ENCODE measurements around the gene RNF135. TPM values are rescaled to one million over a fixed set of nuclear protein-coding genes. Genes with fewer than 3 reads are reported as not detected.
A peak's percentile ranks its signal among the peaks of the same experiment; 100 is the strongest.
"Not testable (repeated sequence)": the region's sequence is repeated elsewhere in the genome, so short reads cannot be mapped to it uniquely, and the experiment has no call there.

Gene RNF135
- total RNA-seq, 1 experiment from 2014 or later: 11.2 TPM

DNA sequence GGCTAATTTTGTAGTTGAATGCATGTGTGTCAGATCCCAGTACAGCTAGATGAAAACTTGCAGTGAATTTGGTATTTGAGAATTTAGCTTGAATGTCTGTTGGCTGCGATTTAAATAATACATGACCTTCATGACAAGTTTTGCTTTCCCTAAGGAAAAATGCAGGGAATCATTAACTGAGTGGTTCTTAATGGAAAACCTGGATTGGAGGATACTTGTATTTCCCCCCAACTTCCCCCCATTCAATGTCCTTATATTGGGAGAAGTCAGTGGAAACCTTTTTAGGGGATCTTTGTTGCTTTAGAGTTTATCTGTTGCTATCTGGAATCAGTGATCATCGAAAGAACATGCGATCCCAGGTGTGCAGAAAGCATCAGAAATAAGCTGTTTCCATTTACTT, 39.2 kb downstream of the RNF135 start:
- H3K79me2 ChIP-seq (ENCODE audit: insufficient read depth, low read length); H2AFZ ChIP-seq (ENCODE audit: low read depth, low read length, poor library complexity, severe bottlenecking); H3K9me2 ChIP-seq (ENCODE audit: insufficient read depth); intact Hi-C loops (cut with micrococcal nuclease); H3K4me1 ChIP-seq (ENCODE audit: control insufficient read depth in 1 of 2, insufficient read depth in 2 of 2, low read length in 2 of 2); RAD21 ChIA-PET (ENCODE audit: low non-redundant PET in 1 of 2, low total read pairs in 2 of 2, uncharacterized antibody in 2 of 2, unreplicated experiment in 2 of 2); CTCF ChIA-PET; DNase-seq (ENCODE audit: low read depth, low spot score); H4K20me1 ChIP-seq (ENCODE audit: insufficient read depth); H3K4me3 ChIP-seq (replicated peaks in 1 of 2; ENCODE audit: low read depth in 1 of 2, low read length in 2 of 2); H3K4me2 ChIP-seq (ENCODE audit: low read length); H3K9me3 ChIP-seq (ENCODE audit: control insufficient read depth in 1 of 2, insufficient read depth in 1 of 2, low read depth in 1 of 2, low read length in 2 of 2); H3K27ac ChIP-seq (ENCODE audit: low read depth, low read length); POLR2A ChIA-PET; H3K27me3 ChIP-seq (ENCODE audit: insufficient read depth, low read length); H3K9ac ChIP-seq (ENCODE audit: low read length); H3K36me3 ChIP-seq (ENCODE audit: control insufficient read depth in 1 of 2, insufficient read depth in 2 of 2, low read length in 2 of 2); ATAC-seq; BruUV-seq (replicated peaks): not testable (repeated sequence)

DNA sequence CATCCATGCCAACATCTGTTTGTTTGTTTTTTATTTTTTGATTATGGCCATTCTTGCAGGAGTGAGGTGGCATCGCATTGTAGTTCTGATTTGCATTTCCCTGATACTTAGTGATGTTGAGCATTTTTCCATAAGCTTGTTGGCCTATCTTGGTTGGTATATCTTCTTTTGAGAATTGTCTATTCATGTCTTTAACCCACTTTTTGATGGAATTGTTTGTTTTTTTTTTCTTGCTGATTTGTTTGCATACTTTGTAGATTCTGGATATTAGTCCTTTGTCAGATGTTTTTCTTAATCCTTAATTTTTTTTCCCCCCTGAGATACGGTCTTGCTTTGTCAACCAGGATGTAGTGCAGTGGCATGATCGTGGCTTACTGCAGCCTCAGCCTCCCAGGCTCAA, 43.0 kb downstream of the RNF135 start:
- H3K9ac ChIP-seq (ENCODE audit: low read length): no peak overlapping the region
- intact Hi-C loops (cut with micrococcal nuclease): no loop called here
- H3K27me3 ChIP-seq (ENCODE audit: insufficient read depth, low read length): no peaks in the 10 kb centered on the region
- H2AFZ ChIP-seq (ENCODE audit: low read depth, low read length, poor library complexity, severe bottlenecking): no peak overlapping the region
- no peak overlapping the region for H3K27ac ChIP-seq (ENCODE audit: low read depth, low read length)
- H3K9me3 ChIP-seq (ENCODE audit: control insufficient read depth in 1 of 2, insufficient read depth in 1 of 2, low read depth in 1 of 2, low read length in 2 of 2): no peaks in the 10 kb centered on the region
- H3K4me1 ChIP-seq (ENCODE audit: control insufficient read depth in 1 of 2, insufficient read depth in 2 of 2, low read length in 2 of 2): no peaks in the 10 kb centered on the region
- no peak overlapping the region for H3K4me3 ChIP-seq (replicated peaks in 1 of 2; ENCODE audit: low read depth in 1 of 2, low read length in 2 of 2)
- H3K4me2 ChIP-seq (ENCODE audit: low read length): no peak overlapping the region
- CTCF ChIA-PET: interaction anchor here (1.7 kb wide), 1 partner anchor 200 kb away, joined by 8 read pairs; no protein-coding TSS in a partner anchor
- H3K79me2 ChIP-seq (ENCODE audit: insufficient read depth, low read length): no peaks in the 10 kb centered on the region
- H3K36me3 ChIP-seq (ENCODE audit: control insufficient read depth in 1 of 2, insufficient read depth in 2 of 2, low read length in 2 of 2): no peaks in the 10 kb centered on the region
- no peak for TF ChIP-seq ZNF274 (IDR thresholded peaks at IDR 0.05; ENCODE audit: low read depth, low read length)
- TF ChIP-seq, protein P1, sequence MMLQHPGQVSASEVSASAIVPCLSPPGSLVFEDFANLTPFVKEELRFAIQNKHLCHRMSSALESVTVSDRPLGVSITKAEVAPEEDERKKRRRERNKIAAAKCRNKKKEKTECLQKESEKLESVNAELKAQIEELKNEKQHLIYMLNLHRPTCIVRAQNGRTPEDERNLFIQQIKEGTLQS (IDR thresholded peaks at IDR 0.05): no peak
- TF ChIP-seq SP1 (IDR thresholded peaks at IDR 0.05; ENCODE audit: low read depth): no peak
- H3K9me2 ChIP-seq (ENCODE audit: insufficient read depth): no peaks in the 10 kb centered on the region
- no peak for ATAC-seq
- DNase-seq (ENCODE audit: low read depth, low spot score): no peak
- no TSS peak for BruUV-seq (replicated peaks)
- H4K20me1 ChIP-seq (ENCODE audit: insufficient read depth): no peaks in the 10 kb centered on the region
- POLR2A ChIA-PET: no interaction called here
- RAD21 ChIA-PET (ENCODE audit: low non-redundant PET in 1 of 2, low total read pairs in 2 of 2, uncharacterized antibody in 2 of 2, unreplicated experiment in 2 of 2): interaction anchor here in 1 of 2 experiments (1.3 kb wide), 1 partner anchor 48 kb away, joined by 3 read pairs; no protein-coding TSS in a partner anchor

DNA sequence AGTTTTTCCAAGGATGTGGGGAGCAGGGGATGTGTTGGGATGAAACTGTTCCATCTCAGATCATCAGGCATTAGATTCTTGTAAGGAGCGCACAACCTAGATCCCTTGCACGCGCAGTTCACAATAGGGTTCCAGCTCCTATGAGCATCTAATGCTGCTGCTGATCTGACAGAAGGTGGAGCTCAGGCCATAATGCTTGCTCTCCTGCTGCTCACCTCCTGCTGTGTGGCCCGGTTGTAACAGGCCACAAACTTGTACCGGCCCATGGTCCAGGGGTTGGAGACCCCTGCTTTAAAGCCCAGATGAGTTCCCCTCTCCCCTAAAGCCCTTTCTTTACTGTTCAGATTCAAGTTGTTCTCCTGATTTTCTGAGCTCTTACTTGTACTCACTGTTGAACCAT, 44.8 kb downstream of the RNF135 start:
- ChIA-PET RAD21 (ENCODE audit: low non-redundant PET in 1 of 2, low total read pairs in 2 of 2, uncharacterized antibody in 2 of 2, unreplicated experiment in 2 of 2) (no interaction called here), CTCF (no interaction called here), POLR2A (no interaction called here)
- H2AFZ ChIP-seq (ENCODE audit: low read depth, low read length, poor library complexity, severe bottlenecking): no peak overlapping the region
- H3K79me2 ChIP-seq (ENCODE audit: insufficient read depth, low read length): no peaks in the 10 kb centered on the region
- no peaks in the 10 kb centered on the region for H3K9me2 ChIP-seq (ENCODE audit: insufficient read depth)
- DNase-seq (ENCODE audit: low read depth, low spot score) (no peak), ATAC-seq (no peak)
- intact Hi-C loops (cut with micrococcal nuclease): no loop called here
- H3K4me3 ChIP-seq (replicated peaks in 1 of 2; ENCODE audit: low read depth in 1 of 2, low read length in 2 of 2): no peak overlapping the region
- no peaks in the 10 kb centered on the region for H3K9me3 ChIP-seq (ENCODE audit: control insufficient read depth in 1 of 2, insufficient read depth in 1 of 2, low read depth in 1 of 2, low read length in 2 of 2)
- H3K4me1 ChIP-seq (ENCODE audit: control insufficient read depth in 1 of 2, insufficient read depth in 2 of 2, low read length in 2 of 2): no peaks in the 10 kb centered on the region
- H3K27me3 ChIP-seq (ENCODE audit: insufficient read depth, low read length): no peaks in the 10 kb centered on the region
- H3K9ac ChIP-seq (ENCODE audit: low read length): no peak overlapping the region
- no peaks in the 10 kb centered on the region for H4K20me1 ChIP-seq (ENCODE audit: insufficient read depth)
- H3K36me3 ChIP-seq (ENCODE audit: control insufficient read depth in 1 of 2, insufficient read depth in 2 of 2, low read length in 2 of 2): no peaks in the 10 kb centered on the region
- no TSS peak for BruUV-seq (replicated peaks)
- H3K27ac ChIP-seq (ENCODE audit: low read depth, low read length): no peak overlapping the region
- no peak overlapping the region for H3K4me2 ChIP-seq (ENCODE audit: low read length)
- no peak for TF ChIP-seq EZH2phosphoT487 (IDR thresholded peaks at IDR 0.05; ENCODE audit: borderline replicate concordance)
- TF ChIP-seq, protein P2, sequence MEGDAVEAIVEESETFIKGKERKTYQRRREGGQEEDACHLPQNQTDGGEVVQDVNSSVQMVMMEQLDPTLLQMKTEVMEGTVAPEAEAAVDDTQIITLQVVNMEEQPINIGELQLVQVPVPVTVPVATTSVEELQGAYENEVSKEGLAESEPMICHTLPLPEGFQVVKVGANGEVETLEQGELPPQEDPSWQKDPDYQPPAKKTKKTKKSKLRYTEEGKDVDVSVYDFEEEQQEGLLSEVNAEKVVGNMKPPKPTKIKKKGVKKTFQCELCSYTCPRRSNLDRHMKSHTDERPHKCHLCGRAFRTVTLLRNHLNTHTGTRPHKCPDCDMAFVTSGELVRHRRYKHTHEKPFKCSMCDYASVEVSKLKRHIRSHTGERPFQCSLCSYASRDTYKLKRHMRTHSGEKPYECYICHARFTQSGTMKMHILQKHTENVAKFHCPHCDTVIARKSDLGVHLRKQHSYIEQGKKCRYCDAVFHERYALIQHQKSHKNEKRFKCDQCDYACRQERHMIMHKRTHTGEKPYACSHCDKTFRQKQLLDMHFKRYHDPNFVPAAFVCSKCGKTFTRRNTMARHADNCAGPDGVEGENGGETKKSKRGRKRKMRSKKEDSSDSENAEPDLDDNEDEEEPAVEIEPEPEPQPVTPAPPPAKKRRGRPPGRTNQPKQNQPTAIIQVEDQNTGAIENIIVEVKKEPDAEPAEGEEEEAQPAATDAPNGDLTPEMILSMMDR (IDR thresholded peaks at IDR 0.05 in 2 of 3, conservative IDR thresholded peaks at IDR 0.05 in 1 of 3; ENCODE audit: borderline replicate concordance in 1 of 3, insufficient read depth in 1 of 3, low read depth in 2 of 3, low read length in 2 of 3): no peak
- no peak for TF ChIP-seq SP1 (IDR thresholded peaks at IDR 0.05; ENCODE audit: low read depth)
- TF ChIP-seq RAD21 (IDR thresholded peaks at IDR 0.05; ENCODE audit: low read depth): peak; percentile 48; the same call in 1 of the 2 replicates

Measured in HCT116 (cell line).